HEK293 (cell line): Measurements from ENCODE around the gene GRP.

Experiments
- CTCF ChIA-PET: fragments of 350-600 bp; formaldehyde crosslinking; extraction: SDS; loops from one replicate; lab custom pipeline; 2021; ENCODE audit warnings: antibody characterized with exemption; lab: Yijun Ruan, JAX
- POLR2A ChIA-PET: fragments of 300-600 bp; formaldehyde crosslinking; extraction: SDS; loops from one replicate; lab custom pipeline; 2020; ENCODE audit warnings: antibody characterized with exemption, inconsistent platforms; lab: Yijun Ruan, JAX
- H3K27ac ChIP-seq: fragments of 200-500 bp; sonication (Bioruptor generic); 2 replicates; pipeline ENCODE4 v1.5.1; 2014; ENCODE audit warnings: low read depth, low read length, control low read depth, inconsistent platforms; ENCODE audit errors: extremely low read depth
- H3K36me3 ChIP-seq, 2 experiments: fragments of 200-500 bp in 1 of 2; sonication (Bioruptor generic) in 1 of 2; 1 replicate in 1 of 2; 2 replicates in 1 of 2; pipeline ENCODE4 v1.5.1; 2014 to 2017; ENCODE audit warnings: inconsistent platforms in 2 of 2, low read length in 2 of 2; ENCODE audit not compliant: control insufficient read depth in 2 of 2, insufficient read depth in 1 of 2
- H3K4me1 ChIP-seq: fragments of 200-500 bp; sonication (Bioruptor generic); 2 replicates; pipeline ENCODE4 v1.5.1; 2014; ENCODE audit warnings: mild to moderate bottlenecking, low read length, inconsistent platforms; ENCODE audit not compliant: control insufficient read depth, insufficient read depth
- H3K4me3 ChIP-seq: 2 replicates; pipeline ENCODE4 v1.5.1; 2011; ENCODE audit warnings: low read depth, mild to moderate bottlenecking, control low read depth, low read length, moderate library complexity
- H3K9me3 ChIP-seq: fragments of 200-500 bp; sonication (Bioruptor generic); 2 replicates; pipeline ENCODE4 v1.5.1; 2014; ENCODE audit warnings: low read depth, low read length, inconsistent platforms; ENCODE audit not compliant: control insufficient read depth, insufficient read depth
- AEBP2 ChIP-seq: fragments of 450-650 bp; formaldehyde crosslinking; IDR thresholded peaks from 2 replicates; pipeline ENCODE4 v1.5.1; 2016; ENCODE audit warnings: missing biosample characterization, missing genetic modification characterization, borderline replicate concordance
- HOXA7 ChIP-seq: sonication (generic); formaldehyde crosslinking; IDR thresholded peaks from 2 replicates; pipeline ENCODE4 v1.8.1; 2022; ENCODE audit warnings: missing genetic modification reagents, borderline replicate concordance
- KLF10 ChIP-seq: fragments of 450-650 bp; IDR thresholded peaks from 2 replicates; pipeline ENCODE4 v1.5.1; 2018; ENCODE audit warnings: missing biosample characterization, mild to moderate bottlenecking, missing genetic modification characterization
- MEIS1 ChIP-seq: sonication (generic); formaldehyde crosslinking; IDR thresholded peaks from 2 replicates; pipeline ENCODE4 v1.8.1; 2022; ENCODE audit warnings: missing genetic modification reagents, mild to moderate bottlenecking, borderline replicate concordance
- SALL2 ChIP-seq: fragments of 450-650 bp; formaldehyde crosslinking; IDR thresholded peaks from 2 replicates; pipeline ENCODE4 v1.5.0; 2017; ENCODE audit warnings: missing biosample characterization, mild to moderate bottlenecking, missing genetic modification characterization, borderline replicate concordance
- SP7 ChIP-seq: fragments of 450-650 bp; formaldehyde crosslinking; IDR thresholded peaks from 2 replicates; pipeline ENCODE4 v1.5.1; 2016; ENCODE audit warnings: missing biosample characterization, missing genetic modification characterization
- YY2 ChIP-seq: fragments of 450-650 bp; formaldehyde crosslinking; IDR thresholded peaks from 2 replicates; pipeline ENCODE4 v1.5.1; 2016; ENCODE audit warnings: missing biosample characterization, missing genetic modification characterization
- ZBTB20 ChIP-seq: fragments of 450-650 bp; formaldehyde crosslinking; IDR thresholded peaks from 2 replicates; pipeline ENCODE4 v1.5.1; 2016; ENCODE audit warnings: missing biosample characterization, missing genetic modification characterization
- ZBTB6 ChIP-seq: fragments of 450-650 bp; formaldehyde crosslinking; IDR thresholded peaks from 2 replicates; pipeline ENCODE4 v1.5.1; 2017; ENCODE audit warnings: missing biosample characterization, missing genetic modification characterization
- ZFHX2 ChIP-seq: fragments of 450-650 bp; formaldehyde crosslinking; conservative IDR thresholded peaks from 2 replicates; pipeline ENCODE4 v1.5.1; 2016; ENCODE audit warnings: missing biosample characterization, missing genetic modification characterization
- ZFP3 ChIP-seq: fragments of 450-650 bp; formaldehyde crosslinking; IDR thresholded peaks from 2 replicates; pipeline ENCODE4 v1.5.1; 2016; ENCODE audit warnings: low read depth, missing biosample characterization, missing genetic modification characterization
- ZNF10 ChIP-seq: fragments of 450-650 bp; formaldehyde crosslinking; IDR thresholded peaks from 2 replicates; pipeline ENCODE4 v1.5.1; 2017; ENCODE audit warnings: missing biosample characterization, missing genetic modification characterization
- ZNF169 ChIP-seq: fragments of 450-650 bp; formaldehyde crosslinking; IDR thresholded peaks from 2 replicates; pipeline ENCODE4 v1.5.1; 2016; ENCODE audit warnings: missing biosample characterization, missing genetic modification characterization
- ZNF221 ChIP-seq: fragments of 450-650 bp; formaldehyde crosslinking; IDR thresholded peaks from 2 replicates; pipeline ENCODE4 v1.5.1; 2017; ENCODE audit warnings: missing biosample characterization, missing genetic modification characterization, borderline replicate concordance
- ZNF24 ChIP-seq: fragments of 450-650 bp; formaldehyde crosslinking; IDR thresholded peaks from 2 replicates; pipeline ENCODE4 v1.5.1; 2016; ENCODE audit warnings: missing biosample characterization, missing genetic modification characterization
- ZNF311 ChIP-seq: fragments of 450-650 bp; formaldehyde crosslinking; IDR thresholded peaks from 2 replicates; pipeline ENCODE4 v1.5.1; 2017; ENCODE audit warnings: missing biosample characterization, missing genetic modification characterization, borderline replicate concordance
- ZNF324 ChIP-seq: fragments of 450-650 bp; formaldehyde crosslinking; IDR thresholded peaks from 2 replicates; pipeline ENCODE4 v1.5.1; 2016; ENCODE audit warnings: missing biosample characterization, missing genetic modification characterization
- ZNF335 ChIP-seq: fragments of 450-650 bp; formaldehyde crosslinking; conservative IDR thresholded peaks from 2 replicates; pipeline ENCODE4 v1.5.1; 2016; ENCODE audit warnings: missing biosample characterization, missing genetic modification characterization
- ZNF37A ChIP-seq: fragments of 450-650 bp; IDR thresholded peaks from 2 replicates; pipeline ENCODE4 v1.5.1; 2018; ENCODE audit warnings: missing biosample characterization, missing genetic modification characterization
- ZNF391 ChIP-seq: fragments of 450-650 bp; formaldehyde crosslinking; IDR thresholded peaks from 2 replicates; pipeline ENCODE4 v1.5.1; 2016; ENCODE audit warnings: low read depth, missing biosample characterization, missing genetic modification characterization, borderline replicate concordance
- ZNF404 ChIP-seq: fragments of 450-650 bp; formaldehyde crosslinking; IDR thresholded peaks from 2 replicates; pipeline ENCODE4 v1.5.1; 2017; ENCODE audit warnings: missing biosample characterization, missing genetic modification characterization
- ZNF473 ChIP-seq: fragments of 450-650 bp; formaldehyde crosslinking; IDR thresholded peaks from 2 replicates; pipeline ENCODE4 v1.5.1; 2017; ENCODE audit warnings: missing biosample characterization, missing genetic modification characterization
- ZNF624 ChIP-seq: fragments of 450-650 bp; formaldehyde crosslinking; IDR thresholded peaks from 2 replicates; pipeline ENCODE4 v1.5.1; 2017; ENCODE audit warnings: missing biosample characterization, missing genetic modification characterization
- ZNF629 ChIP-seq: fragments of 450-650 bp; formaldehyde crosslinking; IDR thresholded peaks from 2 replicates; pipeline ENCODE4 v1.5.1; 2017; ENCODE audit warnings: missing biosample characterization, missing genetic modification characterization
- ZNF645 ChIP-seq: fragments of 450-650 bp; formaldehyde crosslinking; IDR thresholded peaks from 2 replicates; pipeline ENCODE4; 2016; ENCODE audit warnings: missing biosample characterization, missing genetic modification characterization
- ZNF704 ChIP-seq: fragments of 450-650 bp; formaldehyde crosslinking; IDR thresholded peaks from 2 replicates; pipeline ENCODE4 v1.5.1; 2016; ENCODE audit warnings: missing biosample characterization, missing genetic modification characterization
- ZNF791 ChIP-seq: fragments of 450-650 bp; formaldehyde crosslinking; IDR thresholded peaks from 2 replicates; pipeline ENCODE4 v1.5.1; 2016; ENCODE audit warnings: missing biosample characterization, missing genetic modification characterization

The GRP gene

GRCh38 chr18:59228351-59228750 lies 8.4 kb downstream of the GRP start (continued):
- TF ChIP-seq ZFP3 (tag by site-specific recombination) (no peak), ZNF629 (tag by site-specific recombination) (no peak), ZNF311 (no peak), ZNF791 (no peak), ZBTB20 (no peak)
- TF ChIP-seq, all 188 proteins: peak for 0

- Histone ChIP-seq H3K27ac (no peak overlapping the region), H3K4me1 (peaks cover 3% of the 10 kb centered on the region; the same call in 1 of the 2 replicates), H3K9me3 (no peaks in the 10 kb centered on the region), H3K36me3 (no peaks in the 10 kb centered on the region), H3K4me3 (no peak overlapping the region)
- ChIA-PET POLR2A (interaction anchor here (1.1 kb wide), 1 partner anchor 9 kb away, joined by 3 read pairs; the partner anchor contains the start of gene GRP), CTCF (interaction anchor here (0.6 to 4.1 kb wide), 9 partner anchors 8 to 595 kb away, joined by 3 to 26 read pairs (median 5); partner anchors contain the start of gene RAX)
- TF ChIP-seq YY2, result no peak
- TF ChIP-seq ZNF335 (tag by site-specific recombination), result peak; percentile 40
- no peak for TF ChIP-seq AEBP2 (tag by site-specific recombination)
- TF ChIP-seq ZNF324, result no peak
Measured at GRCh38 chr18:59229191-59229590, 9.2 kb downstream of the GRP start.

- TF ChIP-seq ZFHX2 (0 out of 2 replicates have a peak, but pooled peaks have one; percentile 26), ZNF704 (tag by site-specific recombination) (no peak), HOXA7 (CRISPR knock-in tag) (no peak), ZNF169 (tag by site-specific recombination) (no peak), ZNF473 (tag by site-specific recombination) (no peak), ZNF24 (tag by site-specific recombination) (no peak), SALL2 (no peak), KLF10 (no peak)
- no peak overlapping the region for H3K27ac ChIP-seq
- POLR2A ChIA-PET, result interaction anchor here (1.1 kb wide), 1 partner anchor 10 kb away, joined by 3 read pairs; the partner anchor contains the start of gene GRP
- H3K36me3 ChIP-seq, result no peaks in the 10 kb centered on the region
- CTCF ChIA-PET, result interaction anchor here (0.7 to 4.1 kb wide), 7 partner anchors 7 to 461 kb away, joined by 3 to 26 read pairs (median 5); no protein-coding TSS in a partner anchor
- no peaks in the 10 kb centered on the region for H3K9me3 ChIP-seq
- H3K4me1 ChIP-seq, result peaks cover 3% of the 10 kb centered on the region; the same call in 1 of the 2 replicates
- no peak overlapping the region for H3K4me3 ChIP-seq
Measured at GRCh38 chr18:59229701-59230443, 9.9 kb downstream of the GRP start.

- ChIA-PET CTCF (interaction anchor here (0.8 to 4.1 kb wide), 5 partner anchors 11 to 171 kb away, joined by 3 to 18 read pairs (median 4); partner anchors contain the start of gene GRP), POLR2A (interaction anchor here (1.2 kb wide), 1 partner anchor 10 kb away, joined by 3 read pairs; no protein-coding TSS in a partner anchor)
- peaks cover 3% of the 10 kb centered on the region; the same call in 1 of the 2 replicates for H3K4me1 ChIP-seq
- H3K36me3 ChIP-seq, result no peaks in the 10 kb centered on the region
- H3K4me3 ChIP-seq, result no peak overlapping the region
- H3K27ac ChIP-seq, result no peak overlapping the region
- H3K9me3 ChIP-seq, result no peaks in the 10 kb centered on the region
- TF ChIP-seq ZNF645 (tag by site-specific recombination), result no peak
- TF ChIP-seq MEIS1, result no peak
- TF ChIP-seq ZNF404 (tag by site-specific recombination), result no peak
- TF ChIP-seq SP7 (tag by site-specific recombination), result no peak
- no peak for TF ChIP-seq ZNF221 (tag by site-specific recombination)
- TF ChIP-seq ZNF10, result no peak
- no peak for TF ChIP-seq ZBTB6
- no peak for TF ChIP-seq ZNF311
- TF ChIP-seq ZNF624, result no peak
- no peak for TF ChIP-seq ZNF391
- no peak for TF ChIP-seq ZNF37A (tag by site-specific recombination)
Measured at GRCh38 chr18:59231114-59231513, 11.2 kb downstream of the GRP start.
